ENCODE measurements around the gene OR51B4. TPM values are rescaled to one million over a fixed set of nuclear protein-coding genes. Genes with fewer than 3 reads are reported as not detected.

Gene OR51B4
- total RNA-seq, 4 donors from 2014 or later, result not detected

GRCh38 chr11:5252919-5253265 lies 48.9 kb downstream of the OR51B4 start:
- H3K4me3 ChIP-seq (ENCODE audit: low read depth, poor library complexity, severe bottlenecking), result no peak overlapping the region
- WGBS, 2 donors, result 52 to 59% methylated on average over 1 of the region's 1 CpG
- TF ChIP-seq, protein P1, sequence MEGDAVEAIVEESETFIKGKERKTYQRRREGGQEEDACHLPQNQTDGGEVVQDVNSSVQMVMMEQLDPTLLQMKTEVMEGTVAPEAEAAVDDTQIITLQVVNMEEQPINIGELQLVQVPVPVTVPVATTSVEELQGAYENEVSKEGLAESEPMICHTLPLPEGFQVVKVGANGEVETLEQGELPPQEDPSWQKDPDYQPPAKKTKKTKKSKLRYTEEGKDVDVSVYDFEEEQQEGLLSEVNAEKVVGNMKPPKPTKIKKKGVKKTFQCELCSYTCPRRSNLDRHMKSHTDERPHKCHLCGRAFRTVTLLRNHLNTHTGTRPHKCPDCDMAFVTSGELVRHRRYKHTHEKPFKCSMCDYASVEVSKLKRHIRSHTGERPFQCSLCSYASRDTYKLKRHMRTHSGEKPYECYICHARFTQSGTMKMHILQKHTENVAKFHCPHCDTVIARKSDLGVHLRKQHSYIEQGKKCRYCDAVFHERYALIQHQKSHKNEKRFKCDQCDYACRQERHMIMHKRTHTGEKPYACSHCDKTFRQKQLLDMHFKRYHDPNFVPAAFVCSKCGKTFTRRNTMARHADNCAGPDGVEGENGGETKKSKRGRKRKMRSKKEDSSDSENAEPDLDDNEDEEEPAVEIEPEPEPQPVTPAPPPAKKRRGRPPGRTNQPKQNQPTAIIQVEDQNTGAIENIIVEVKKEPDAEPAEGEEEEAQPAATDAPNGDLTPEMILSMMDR (IDR thresholded peaks at IDR 0.05), result no peak
- TF ChIP-seq POLR2A (IDR thresholded peaks at IDR 0.05), result no peak
- intact Hi-C loops (cut with DNase I; ENCODE audit: low total_unique reads), result no loop called here
- DNase-seq (ENCODE audit: low spot score in 2 of 2), result no peak

DNA sequence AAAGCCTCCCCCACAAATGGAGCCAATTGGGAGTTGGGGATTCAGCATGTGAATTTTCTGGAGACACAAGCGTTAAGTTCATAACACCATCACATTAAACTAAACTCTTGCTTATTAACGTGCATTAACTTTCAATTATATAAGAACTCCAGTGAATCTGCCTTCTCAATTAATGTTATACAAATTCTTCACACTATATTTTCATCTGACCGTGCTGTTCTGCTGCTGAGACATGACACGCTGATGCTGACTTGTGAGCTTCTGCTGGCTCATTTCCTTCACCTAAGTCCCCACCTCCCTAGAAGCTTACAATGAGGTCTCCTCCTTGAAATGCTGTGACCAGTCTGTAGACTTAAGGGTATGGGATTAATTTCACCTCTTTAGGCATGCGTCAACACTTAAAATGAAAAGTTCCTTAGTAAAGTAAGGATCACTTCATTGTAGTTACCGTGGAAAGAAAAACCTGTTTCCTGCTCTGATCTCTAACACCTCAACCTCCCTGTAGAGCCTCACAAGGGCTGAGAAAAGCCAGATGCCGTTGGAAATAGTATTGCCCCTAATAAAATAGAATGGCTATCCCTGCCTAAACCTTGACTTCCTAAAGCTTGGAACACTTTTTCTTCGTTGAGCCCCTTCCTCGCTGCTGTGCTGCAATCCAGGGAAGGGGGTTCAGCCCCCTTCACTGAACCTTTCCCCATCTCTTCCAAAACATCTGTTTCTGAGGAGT lies 49.4 kb downstream of the OR51B4 start:
- no peak for TF ChIP-seq POLR2A (IDR thresholded peaks at IDR 0.05)
- TF ChIP-seq, protein P1 (IDR thresholded peaks at IDR 0.05), result no peak
- 54 to 59% methylated on average over 9 of the region's 9 CpGs for WGBS, 2 donors
- intact Hi-C loops (cut with DNase I; ENCODE audit: low total_unique reads), result no loop called here
- DNase-seq (ENCODE audit: low spot score in 2 of 2), result no peak
- no peak overlapping the region for H3K4me3 ChIP-seq (ENCODE audit: low read depth, poor library complexity, severe bottlenecking)

- DNase-seq (ENCODE audit: low spot score in 2 of 2), result no peak
- WGBS, 2 donors, result 36 to 71% methylated on average over 2 of the region's 2 CpGs
- no peak for TF ChIP-seq POLR2A (IDR thresholded peaks at IDR 0.05)
- TF ChIP-seq, protein P1 (IDR thresholded peaks at IDR 0.05), result no peak
- H3K4me3 ChIP-seq (ENCODE audit: low read depth, poor library complexity, severe bottlenecking), result no peak overlapping the region
- intact Hi-C loops (cut with DNase I; ENCODE audit: low total_unique reads), result no loop called here
Measured at GRCh38 chr11:5251746-5252145, 50.0 kb downstream of the OR51B4 start.

Other genes starting within 250 kb of the OR51B4 start
- gene OR52E2, start 242.3 kb downstream of the OR51B4 start, total RNA-seq, result 1 to 10 TPM in 1 of 4 donors, not detected in 3; 2.7 TPM
- gene OR52E1, start 232.4 kb downstream of the OR51B4 start, total RNA-seq, result not detected
- not detected for gene OR52A5, start 163.6 kb downstream of the OR51B4 start, total RNA-seq
- not detected for gene OR52A1, start 147.2 kb downstream of the OR51B4 start, total RNA-seq
- gene OR51V1, start 101.3 kb downstream of the OR51B4 start, total RNA-seq, result not detected
- gene HBB, start 74.9 kb downstream of the OR51B4 start, total RNA-seq, result 10 to 100 TPM in 2 of 4 donors, 1 to 10 TPM in 1, under 1 TPM in 1; 0.56 to 65.8 (median 13.1) TPM
- not detected for gene HBD, start 67.5 kb downstream of the OR51B4 start, total RNA-seq
- gene HBG1, start 52.1 kb downstream of the OR51B4 start, total RNA-seq, result not detected
- not detected for gene HBG2, start 47.2 kb downstream of the OR51B4 start, total RNA-seq
- not detected for gene HBE1, start 32.0 kb downstream of the OR51B4 start, total RNA-seq
- gene OR51B2, start 22.4 kb upstream of the OR51B4 start, total RNA-seq, result not detected
- not detected for gene OR51B5, start 41.6 kb upstream of the OR51B4 start, total RNA-seq
- gene OR51B6, start 49.6 kb upstream of the OR51B4 start, total RNA-seq, result not detected
- not detected for gene OR51M1, start 81.9 kb upstream of the OR51B4 start, total RNA-seq
- gene OR51Q1, start 120.2 kb upstream of the OR51B4 start, total RNA-seq, result not detected
- not detected for gene OR51I1, start 139.6 kb upstream of the OR51B4 start, total RNA-seq
- not detected for gene OR51I2, start 147.4 kb upstream of the OR51B4 start, total RNA-seq
- gene OR52D1, start 186.7 kb upstream of the OR51B4 start, total RNA-seq, result not detected
- under 1 TPM in 1 of 4 donors, not detected in 3; 0.13 TPM for gene UBQLN3, start 208.0 kb upstream of the OR51B4 start, total RNA-seq
- gene UBQLNL, start 214.8 kb upstream of the OR51B4 start, total RNA-seq, result 1 to 10 TPM in 1 of 4 donors, under 1 TPM in 3; 0.12 to 1.8 (median 0.48) TPM
- gene OR52H1, start 246.6 kb upstream of the OR51B4 start, total RNA-seq, result not detected